Transverse colon (tissue), 4 donors: Measurements from ENCODE around the gene BRIP1.

Experiments
- POLR2A ChIP-seq: fragments of 450-650 bp; IDR thresholded peaks from one replicate; pipeline ENCODE4 v1.6.1; 2016; ENCODE audit warnings: antibody characterized with exemption, mild to moderate bottlenecking, moderate library complexity
- POLR2AphosphoS5 ChIP-seq, 3 donors: sonication (generic); formaldehyde crosslinking; IDR thresholded peaks; one replicate each; pipeline ENCODE4 v1.6.1; 2016; ENCODE audit warnings: antibody characterized with exemption in 3 of 3
- TF ChIP-seq, protein P1 (sequence below), 5 experiments: fragments of 200-600 bp in 3 of 5; fragments of 450-650 bp in 2 of 5; sonication (generic) in 3 of 5; IDR thresholded peaks; 1 replicate in 2 of 5; 2 replicates in 3 of 5; pipeline ENCODE4 v1.5.1; 2016 to 2017; ENCODE audit warnings: antibody characterized with exemption in 5 of 5, inconsistent platforms in 3 of 5, mild to moderate bottlenecking in 2 of 5, moderate library complexity in 1 of 5

DNA sequence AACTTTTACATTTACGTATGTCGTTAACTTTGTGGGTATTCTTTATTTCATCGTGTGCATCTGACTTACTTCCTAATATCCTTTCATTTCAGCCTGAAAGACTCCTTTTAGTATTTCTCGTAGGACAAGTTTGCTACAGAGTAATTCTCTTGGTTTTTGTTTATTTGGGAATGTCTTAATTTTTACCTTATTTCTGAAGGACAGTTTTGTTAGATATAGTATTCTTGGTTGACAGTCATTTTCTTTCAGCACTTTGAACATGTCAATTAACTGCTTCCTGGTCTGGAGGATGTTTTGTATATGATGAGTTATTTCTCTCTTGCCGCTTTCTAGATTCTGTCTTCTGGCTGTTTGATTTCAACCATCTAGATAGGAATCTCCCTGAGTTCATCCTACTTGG, 163.1 kb downstream of the BRIP1 start:
- TF ChIP-seq, protein P1, sequence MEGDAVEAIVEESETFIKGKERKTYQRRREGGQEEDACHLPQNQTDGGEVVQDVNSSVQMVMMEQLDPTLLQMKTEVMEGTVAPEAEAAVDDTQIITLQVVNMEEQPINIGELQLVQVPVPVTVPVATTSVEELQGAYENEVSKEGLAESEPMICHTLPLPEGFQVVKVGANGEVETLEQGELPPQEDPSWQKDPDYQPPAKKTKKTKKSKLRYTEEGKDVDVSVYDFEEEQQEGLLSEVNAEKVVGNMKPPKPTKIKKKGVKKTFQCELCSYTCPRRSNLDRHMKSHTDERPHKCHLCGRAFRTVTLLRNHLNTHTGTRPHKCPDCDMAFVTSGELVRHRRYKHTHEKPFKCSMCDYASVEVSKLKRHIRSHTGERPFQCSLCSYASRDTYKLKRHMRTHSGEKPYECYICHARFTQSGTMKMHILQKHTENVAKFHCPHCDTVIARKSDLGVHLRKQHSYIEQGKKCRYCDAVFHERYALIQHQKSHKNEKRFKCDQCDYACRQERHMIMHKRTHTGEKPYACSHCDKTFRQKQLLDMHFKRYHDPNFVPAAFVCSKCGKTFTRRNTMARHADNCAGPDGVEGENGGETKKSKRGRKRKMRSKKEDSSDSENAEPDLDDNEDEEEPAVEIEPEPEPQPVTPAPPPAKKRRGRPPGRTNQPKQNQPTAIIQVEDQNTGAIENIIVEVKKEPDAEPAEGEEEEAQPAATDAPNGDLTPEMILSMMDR (IDR thresholded peaks at IDR 0.05), result no peak
- no peak for TF ChIP-seq POLR2A
- TF ChIP-seq POLR2AphosphoS5 (IDR thresholded peaks at IDR 0.05), result no peak
